H1 (cell line): Measurements from ENCODE around the gene TMEM164. TPM values are rescaled to one million over a fixed set of nuclear protein-coding genes. Genes with fewer than 3 reads are reported as not detected.

Source experiments
- CTCF ChIA-PET: fragments of 300-600 bp; sonication (Branson Sonifier 250); formaldehyde crosslinking; loops from one replicate; lab custom pipeline; 2021; ENCODE audit not compliant: partially characterized antibody; lab: Charles Lee
- POLR2A ChIA-PET: fragments of 300-600 bp; sonication (Branson Sonifier 250); formaldehyde crosslinking; loops from one replicate; lab custom pipeline; 2021; ENCODE audit warnings: inconsistent platforms; ENCODE audit not compliant: partially characterized antibody; lab: Charles Lee
- DNase-seq, 2 experiments: peaks; one replicate each; pipeline versions ENCODE4 v3.0.0 to v3.0.0-alpha.2; 2010 to 2022; ENCODE audit warnings: low spot score in 2 of 2, low read depth in 1 of 2, mixed read lengths in 1 of 2
- FAIRE-seq: peaks from 2 replicates; lab custom pipeline; 2011; peaks lifted over from hg19 to GRCh38; lab: Jason Lieb, UNC
- H2AFZ ChIP-seq: 2 replicates; pipeline ENCODE4 v1.8.1; 2012; ENCODE audit warnings: low read length, inconsistent platforms
- H2AK5ac ChIP-seq: 2 replicates; pipeline ENCODE4 v1.6.1; 2013; ENCODE audit warnings: low read depth, low read length
- H2BK120ac ChIP-seq: replicated peaks from 2 replicates; pipeline ENCODE3; 2013; ENCODE audit warnings: low read depth, low read length, inconsistent platforms
- H2BK12ac ChIP-seq: 2 replicates; pipeline ENCODE4 v1.6.1; 2013; ENCODE audit warnings: low read depth, low read length
- H2BK15ac ChIP-seq: 2 replicates; pipeline ENCODE4 v1.6.1; 2013; ENCODE audit warnings: low read length
- H2BK20ac ChIP-seq: 2 replicates; pipeline ENCODE4 v1.6.1; 2013; ENCODE audit warnings: low read length
- H2BK5ac ChIP-seq: 2 replicates; pipeline ENCODE4 v1.6.1; 2013; ENCODE audit warnings: low read depth, low read length
- H3K14ac ChIP-seq: 2 replicates; pipeline ENCODE4 v1.6.1; 2013; ENCODE audit warnings: inconsistent platforms; ENCODE audit not compliant: insufficient read length
- H3K18ac ChIP-seq: 2 replicates; pipeline ENCODE4 v1.6.1; 2013; ENCODE audit warnings: low read length; ENCODE audit errors: extremely low read depth
- H3K23ac ChIP-seq: 2 replicates; pipeline ENCODE4 v1.6.1; 2013; ENCODE audit warnings: inconsistent platforms; ENCODE audit not compliant: insufficient read length
- H3K23me2 ChIP-seq: 2 replicates; pipeline ENCODE4 v1.6.1; 2013; ENCODE audit warnings: low read depth, low read length
- H3K27ac ChIP-seq: 2 replicates; pipeline ENCODE4 v1.6.1; 2011; ENCODE audit warnings: low read depth, low read length, inconsistent platforms
- H3K27me3 ChIP-seq, 4 experiments: replicated peaks in 1 of 4; 1 replicate in 1 of 4; 2 replicates in 3 of 4; pipeline versions ENCODE4 v1.6.1 to v1.8.1; 2011 to 2013; ENCODE audit warnings: low read length in 3 of 4, mild to moderate bottlenecking in 3 of 4, inconsistent platforms in 2 of 4, mixed read lengths in 2 of 4, moderate library complexity in 1 of 4; ENCODE audit not compliant: control insufficient read depth in 3 of 4, insufficient read depth in 3 of 4; ENCODE audit errors: extremely low read depth in 1 of 4
- H3K36me3 ChIP-seq, 4 experiments: 2 replicates each; pipeline versions ENCODE4 v1.6.1 to v1.8.1; 2011 to 2013; ENCODE audit warnings: mild to moderate bottlenecking in 4 of 4, low read length in 3 of 4, moderate library complexity in 2 of 4, control low read depth in 1 of 4, inconsistent platforms in 1 of 4; ENCODE audit not compliant: insufficient read depth in 4 of 4, control insufficient read depth in 2 of 4
- H3K4ac ChIP-seq: replicated peaks from 2 replicates; pipeline ENCODE3; 2013; ENCODE audit warnings: low read length, low read depth, mixed read lengths, inconsistent platforms; ENCODE audit not compliant: insufficient read length
- H3K4me1 ChIP-seq, 4 experiments: replicated peaks in 1 of 4; 1 replicate in 1 of 4; 2 replicates in 3 of 4; pipeline versions ENCODE4 v1.6.1 to v1.8.1; 2011 to 2013; ENCODE audit warnings: low read length in 3 of 4, inconsistent platforms in 2 of 4, mixed read lengths in 1 of 4; ENCODE audit not compliant: insufficient read depth in 4 of 4, control insufficient read depth in 3 of 4
- H3K4me2 ChIP-seq, 2 experiments: 2 replicates each; pipeline versions ENCODE4 v1.6.1 to v1.8.1; 2011 to 2013; ENCODE audit warnings: low read depth in 2 of 2, low read length in 2 of 2, control low read depth in 1 of 2, inconsistent platforms in 1 of 2, mild to moderate bottlenecking in 1 of 2; ENCODE audit not compliant: insufficient read depth in 1 of 2
- H3K4me3 ChIP-seq, 4 experiments: fragments of 200-600, 300-600 bp in 1 of 4; sonication (generic), shearing (Covaris generic), sonication (Bioruptor Twin) in 1 of 4; 2 replicates each; pipeline versions ENCODE4 v1.5.1 to v1.8.1; 2011 to 2016; ENCODE audit warnings: low read length in 4 of 4, low read depth in 3 of 4, control low read depth in 2 of 4, inconsistent platforms in 2 of 4, mild to moderate bottlenecking in 2 of 4, mixed read lengths in 1 of 4, moderate library complexity in 1 of 4; ENCODE audit not compliant: insufficient read depth in 2 of 4; ENCODE audit errors: extremely low read depth in 1 of 4
- H3K56ac ChIP-seq: replicated peaks from 2 replicates; pipeline ENCODE3; 2013; ENCODE audit warnings: low read depth, mild to moderate bottlenecking, mixed read lengths, low read length, inconsistent platforms; ENCODE audit not compliant: insufficient read length
- H3K79me1 ChIP-seq: 2 replicates; pipeline ENCODE4 v1.6.1; 2013; ENCODE audit warnings: low read depth, low read length, control low read depth
- H3K79me2 ChIP-seq, 2 experiments: 2 replicates each; pipeline versions ENCODE4 v1.6.1 to v1.8.1; 2012 to 2013; ENCODE audit warnings: low read length in 2 of 2, mild to moderate bottlenecking in 2 of 2, inconsistent platforms in 1 of 2; ENCODE audit not compliant: insufficient read depth in 2 of 2, control insufficient read depth in 1 of 2
- H3K9ac ChIP-seq, 4 experiments: replicated peaks in 1 of 4; 1 replicate in 1 of 4; 2 replicates in 3 of 4; pipeline versions ENCODE4 v1.6.1 to v1.8.1; 2011 to 2013; ENCODE audit warnings: low read depth in 3 of 4, low read length in 3 of 4, control low read depth in 2 of 4, mild to moderate bottlenecking in 2 of 4, moderate library complexity in 2 of 4, inconsistent platforms in 1 of 4; ENCODE audit errors: extremely low read depth in 1 of 4
- H3K9me3 ChIP-seq, 2 experiments: 2 replicates each; pipeline versions ENCODE4 v1.6.1 to v1.8.1; 2012 to 2013; ENCODE audit warnings: mild to moderate bottlenecking in 2 of 2, moderate library complexity in 2 of 2, control low read depth in 1 of 2, inconsistent platforms in 1 of 2, low read depth in 1 of 2, low read length in 1 of 2, mixed read lengths in 1 of 2; ENCODE audit not compliant: insufficient read depth in 2 of 2
- H4K20me1 ChIP-seq, 2 experiments: replicated peaks in 1 of 2; 2 replicates each; pipeline versions ENCODE3 to v1.8.1; 2011 to 2013; ENCODE audit warnings: inconsistent platforms in 2 of 2, low read length in 2 of 2, mild to moderate bottlenecking in 1 of 2; ENCODE audit not compliant: insufficient read depth in 2 of 2, control insufficient read depth in 1 of 2
- H4K5ac ChIP-seq: 2 replicates; pipeline ENCODE4 v1.6.1; 2013; ENCODE audit warnings: low read length, low read depth, mixed read lengths, inconsistent platforms; ENCODE audit not compliant: insufficient read length
- H4K8ac ChIP-seq: 2 replicates; pipeline ENCODE4 v1.8.0; 2013; ENCODE audit warnings: mild to moderate bottlenecking, moderate library complexity, low read length, inconsistent platforms; ENCODE audit not compliant: insufficient read depth; ENCODE audit errors: extremely low read depth
- H4K91ac ChIP-seq: replicated peaks from 2 replicates; pipeline ENCODE3; 2013; ENCODE audit warnings: low read length, mixed read lengths, inconsistent platforms; ENCODE audit not compliant: insufficient read length
- CHD1 ChIP-seq: IDR thresholded peaks from 2 replicates; pipeline ENCODE4 v1.6.1; 2012; ENCODE audit warnings: low read depth, low read length, improper control_type of control experiment
- NRF1 ChIP-seq: IDR thresholded peaks from 2 replicates; pipeline ENCODE4 v1.6.1; 2011; ENCODE audit warnings: mild to moderate bottlenecking, low read depth, low read length, improper control_type of control experiment
- WGBS, 2 experiments: shearing (Covaris generic) in 1 of 2; methylation state at CpG; one replicate each; pipeline versions ENCODE4 v1.1.6 to v1.1.7; 2013 to 2015; ENCODE audit warnings: low lambda C conversion rate in 2 of 2, mixed read lengths in 2 of 2, inconsistent platforms in 1 of 2, low coverage in 1 of 2, missing lambda C conversion rate in 1 of 2; ENCODE audit not compliant: insufficient replicate concordance in 2 of 2, insufficient coverage in 1 of 2, insufficient read length in 1 of 2; ENCODE audit errors: extremely low coverage in 1 of 2, missing lambda C conversion rate in 1 of 2; 5-methylcytosine and 5-hydroxymethylcytosine counted together
- polyA plus RNA-seq, 7 experiments: library from polyadenylated mRNA; depleted of rRNA in 3 of 7; stranded (reverse) in 5 of 7; unstranded in 2 of 7; fragments of >200 nt in 5 of 7; fragments of 200-250 nt in 2 of 7; gene quantifications; 1 replicate in 5 of 7; 2 replicates in 1 of 7; 4 replicates in 1 of 7; pipeline versions ENCODE4 v1.2.1 to v1.2.3, GENCODE V29; 2011 to 2013; ENCODE audit warnings: missing spikeins in 2 of 7, mixed read lengths in 2 of 7
- total RNA-seq: library from RNA; stranded (reverse); fragmentation: NEBNext Ultra II Directional; extraction: Animal tissue kit (Norgen Biotek cat#: 25700); gene quantifications from 2 replicates; pipeline ENCODE4 v1.2.1, GENCODE V29; 2021

Gene TMEM164
- total and polyA plus RNA-seq, 2 of the 8 experiments (the other 6 are each of a cell fraction or from before 2014, with no cell fraction given), result 7.3 to 14.8 TPM

- Histone ChIP-seq H2BK15ac (no peak overlapping the region), H3K9me3 (no peaks in the 10 kb centered on the region), H3K79me1 (no peaks in the 10 kb centered on the region), H4K91ac (no peak overlapping the region), H3K79me2 (no peaks in the 10 kb centered on the region), H3K4ac (no peak overlapping the region), H3K36me3 (no peaks in the 10 kb centered on the region), H4K8ac (no peak overlapping the region), H3K23me2 (no peaks in the 10 kb centered on the region), H4K5ac (no peak overlapping the region), H2BK12ac (no peak overlapping the region), H2BK5ac (no peak overlapping the region), H3K27ac (no peak overlapping the region), H2BK120ac (no peak overlapping the region), H2BK20ac (no peak overlapping the region), H3K18ac (no peak overlapping the region), H4K20me1 (peaks cover 0 to 1% of the 10 kb centered on the region in 2 experiments), H3K4me1 (peaks cover 0 to 18% (median 2%) of the 10 kb centered on the region in 4 experiments; a peak in 3 of 7 replicates), H3K23ac (no peak overlapping the region), H3K14ac (no peak overlapping the region)
- DNase-seq, result no peak
- WGBS, 2 experiments, result 25% methylated on average over 4 of the region's 4 CpGs; no CpG with 5 or more reads in 1 of the 2 experiments
- no peak for FAIRE-seq
- CTCF ChIA-PET, result interaction anchor here (0.6 to 1.3 kb wide), 7 partner anchors 8 to 343 kb away, joined by 3 to 4 read pairs (median 3); no protein-coding TSS in a partner anchor
- POLR2A ChIA-PET, result no interaction called here
- TF ChIP-seq CHD1 (no peak), NRF1 (no peak)
- TF ChIP-seq, all 59 proteins: peak for 0
- no peak overlapping the region for H3K9ac ChIP-seq
- no peak overlapping the region for H3K56ac ChIP-seq
- H2AK5ac ChIP-seq, result no peak overlapping the region
- no peak overlapping the region; a peak in 1 of 4 replicates for H3K4me2 ChIP-seq
- H2AFZ ChIP-seq, result no peak overlapping the region
- H3K27me3 ChIP-seq, result no peaks in the 10 kb centered on the region
- H3K4me3 ChIP-seq, result no peak overlapping the region
Measured at GRCh38 chrX:110046001-110046400, 43.1 kb downstream of the TMEM164 start.
